ENCODE measurements around the gene KLHL9.
"Not testable (repeated sequence)": the region's sequence is repeated elsewhere in the genome, so short reads cannot be mapped to it uniquely, and the experiment has no call there.

KLHL9 gene

DNA sequence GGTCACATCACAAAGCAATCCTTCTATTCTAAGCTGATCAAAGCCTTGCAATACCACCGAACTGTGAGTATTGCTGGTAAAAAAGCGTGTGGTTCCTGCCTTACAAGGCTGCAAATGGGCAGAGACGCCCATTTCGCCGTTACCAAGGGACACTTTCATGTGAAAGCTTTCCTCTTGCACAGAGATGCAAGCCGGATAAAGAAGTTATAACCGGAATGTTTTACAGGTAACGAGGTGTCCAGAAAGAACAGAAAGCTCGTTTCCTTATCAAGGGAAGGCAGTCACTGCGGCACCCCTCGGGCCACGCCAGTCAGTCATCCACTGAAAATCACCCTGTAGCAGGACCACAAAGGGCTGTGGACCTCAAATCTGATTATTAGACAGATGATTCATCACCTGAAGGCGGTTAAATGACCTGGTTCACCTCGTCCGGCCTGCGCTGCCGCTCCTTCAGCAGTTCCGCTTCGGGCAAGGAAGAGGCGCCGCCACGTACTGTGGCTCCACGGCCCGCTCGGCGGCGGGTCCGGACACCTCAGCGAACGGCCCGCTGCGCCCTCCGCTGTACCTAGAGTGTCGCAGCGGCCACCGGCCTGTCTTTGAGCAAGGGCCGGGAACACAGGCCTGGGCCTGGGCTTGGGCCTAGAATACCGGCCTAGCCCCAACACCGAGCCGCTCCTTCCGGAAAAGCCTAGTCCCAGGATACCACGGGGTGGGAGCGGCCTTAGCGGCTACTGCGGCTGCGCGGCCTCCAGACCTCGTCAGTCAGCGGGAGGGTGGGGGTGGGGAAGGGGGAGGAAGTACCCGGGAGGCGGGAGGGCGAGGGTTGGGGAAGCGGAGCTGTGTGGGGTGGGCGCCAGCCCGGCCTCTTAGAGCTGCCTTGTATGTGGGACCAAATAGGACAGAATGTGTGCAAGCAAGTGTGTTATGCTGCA, at the start of gene KLHL9:
TSS of gene KLHL9 (minus strand) at position 704 of the 932 bp plus-strand sequence. CDS start at position 159, 545 bp downstream.
- peak; percentile 93 for DNase-seq

GRCh38 chr9:21383627-21384026, 48.4 kb upstream of the KLHL9 start:
- DNase-seq, result no peak

DNA sequence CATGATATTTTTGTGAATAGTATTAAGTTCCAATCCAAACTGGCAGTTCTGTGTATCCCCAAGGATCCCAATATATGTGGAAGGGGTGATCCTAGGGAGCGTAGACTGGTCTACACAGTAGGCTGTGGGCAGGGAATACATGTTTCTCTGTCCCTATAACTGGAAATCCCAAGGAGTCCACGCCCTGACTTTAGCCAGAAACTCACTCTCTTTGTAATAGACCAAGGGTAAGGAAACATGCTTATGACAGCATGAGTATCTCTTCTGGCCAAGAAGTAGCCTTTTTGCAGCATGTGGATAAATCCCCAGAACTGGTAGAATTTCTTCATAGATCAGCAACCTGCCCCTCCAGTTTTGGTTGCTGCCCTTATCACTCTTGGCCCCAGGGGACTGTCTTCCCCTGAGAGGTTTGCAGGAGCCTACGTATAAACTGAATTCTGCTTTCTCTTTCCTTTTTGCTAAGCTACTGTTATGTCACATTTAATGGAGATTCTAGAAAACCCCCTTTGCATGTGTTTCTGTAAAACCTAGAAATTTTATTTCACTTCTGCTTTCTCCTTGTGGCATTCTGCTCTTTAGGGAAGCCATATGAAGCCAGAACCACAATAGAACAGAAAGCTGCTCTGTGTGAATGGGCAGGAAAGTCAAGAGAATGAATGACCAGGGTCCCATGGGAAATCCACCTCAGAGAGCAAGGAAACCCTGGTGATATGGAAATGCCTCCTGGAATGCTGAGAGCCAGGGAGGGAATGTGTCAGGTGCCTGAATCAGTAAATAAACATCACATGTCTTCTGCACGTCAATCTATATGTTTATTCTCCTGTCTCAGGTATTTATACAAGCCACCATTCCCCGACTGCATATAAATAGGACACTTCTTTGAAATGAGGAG, 46.5 kb upstream of the KLHL9 start:
- no peak for DNase-seq

DNA sequence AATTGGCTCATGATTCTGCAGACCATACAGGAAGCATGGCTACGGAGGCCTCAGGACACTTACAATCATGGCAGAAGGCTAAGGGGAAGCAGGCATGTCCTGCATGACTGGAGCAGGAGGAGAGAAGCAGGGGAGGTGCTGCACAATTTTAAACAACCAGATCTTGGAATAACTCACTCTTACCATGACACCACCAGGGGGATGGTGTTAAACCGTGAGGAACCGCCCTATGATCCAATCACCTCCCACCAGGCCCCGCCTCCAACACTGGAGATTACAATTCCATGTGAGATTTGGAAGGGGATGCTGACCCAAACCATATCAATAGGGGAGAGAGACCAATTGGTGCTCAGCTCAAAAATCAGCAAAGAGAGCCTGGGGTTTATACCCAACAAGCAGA, 36.3 kb upstream of the KLHL9 start:
- DNase-seq, result not testable (repeated sequence)

DNA sequence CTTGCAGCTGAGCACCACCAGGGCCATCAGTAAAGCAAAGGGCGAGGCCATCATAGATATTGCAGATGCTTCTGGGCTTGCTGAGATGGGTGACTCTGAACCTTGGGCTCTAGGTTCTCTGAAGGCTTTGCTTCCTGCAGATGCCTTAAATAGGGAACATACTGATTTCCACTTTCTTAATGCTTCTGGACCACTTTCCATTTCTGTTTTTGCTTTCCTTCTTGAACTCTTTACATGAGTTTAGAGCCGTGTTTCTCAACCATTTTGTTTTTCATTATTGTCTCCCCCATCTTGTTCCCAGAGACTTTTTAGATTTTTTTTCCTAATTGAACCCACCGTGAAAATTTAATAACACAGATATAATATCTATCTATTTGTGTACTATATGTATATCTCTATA, 32.8 kb upstream of the KLHL9 start, which contains the start of gene IFNA13:
TSS of gene IFNA13 (minus strand) at position 101 of the 400 bp plus-strand sequence. CDS start at position 54, 47 bp downstream.
- no peak for DNase-seq

GRCh38 chr9:21367169-21367568, 32.0 kb upstream of the KLHL9 start:
- DNase-seq, result not testable (repeated sequence)

GRCh38 chr9:21362287-21362686, 27.1 kb upstream of the KLHL9 start:
- DNase-seq, result no peak

DNA sequence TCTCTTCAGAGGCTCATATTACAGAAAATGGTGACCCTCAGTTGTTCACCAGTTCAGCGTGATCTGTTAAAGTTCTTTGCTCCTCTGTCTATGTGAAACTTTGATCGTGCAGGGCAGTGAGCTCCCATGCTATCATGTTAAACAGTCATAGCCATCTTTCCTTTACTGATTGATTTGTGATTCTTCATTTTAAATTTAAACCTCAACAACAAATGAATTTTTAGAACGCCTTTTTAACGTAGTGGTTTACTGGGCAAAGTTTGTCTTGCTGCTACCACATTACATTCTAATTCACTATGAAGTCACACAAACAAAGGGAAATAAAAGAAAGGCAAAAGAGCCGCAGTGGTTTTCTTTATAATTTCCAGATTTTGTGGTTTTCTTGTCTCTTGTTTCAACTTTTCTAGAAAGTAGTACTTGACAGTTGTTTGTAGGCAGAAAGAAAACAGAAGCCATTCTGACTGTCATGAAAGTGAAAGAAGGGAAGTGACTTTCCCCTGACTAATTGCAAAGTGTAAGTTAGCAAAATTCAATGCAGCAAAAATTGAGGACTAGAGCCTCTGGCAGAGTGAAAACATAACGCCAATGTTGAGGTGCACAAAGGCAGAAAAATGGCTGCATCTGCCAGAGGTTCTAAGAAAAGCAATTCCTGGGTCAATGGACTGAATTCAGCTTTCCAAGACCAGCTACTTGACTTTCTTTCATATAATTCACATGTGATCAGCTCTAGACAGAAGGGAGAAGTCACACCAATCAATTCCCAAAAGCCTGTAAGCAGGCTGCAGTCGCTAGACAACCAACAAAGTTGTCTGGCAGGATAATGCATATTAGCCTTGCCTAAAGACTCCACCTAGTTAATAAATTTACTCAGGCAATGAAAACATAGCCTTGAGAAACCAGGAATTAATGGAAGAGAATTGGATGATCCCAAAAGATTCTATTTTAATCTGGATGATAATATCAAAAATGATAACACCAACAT, 22.6 kb upstream of the KLHL9 start:
- DNase-seq, result peak; percentile 21

DNA sequence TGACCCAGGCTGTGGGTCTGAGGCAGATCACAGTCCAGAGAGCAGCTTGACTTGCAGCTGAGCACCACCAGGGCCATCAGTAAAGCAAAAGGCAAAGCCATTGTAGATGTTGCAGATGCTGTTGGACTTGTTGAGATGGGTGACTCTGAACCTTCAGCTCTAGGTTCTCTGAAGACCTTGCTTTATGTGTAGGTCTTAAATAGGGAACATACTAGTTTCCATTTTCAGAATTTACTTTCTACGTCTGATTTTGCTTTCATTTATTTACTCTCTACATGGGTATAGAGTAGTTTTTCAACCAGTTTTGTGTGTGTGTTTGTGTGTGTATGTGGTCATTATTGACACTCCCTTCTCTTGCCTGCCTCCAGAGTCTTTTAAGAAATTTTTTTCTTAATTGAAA, 15.6 kb upstream of the KLHL9 start, which contains the start of gene IFNA6:
TSS of gene IFNA6 (minus strand) at position 101 of the 400 bp plus-strand sequence. CDS start at position 101, 0 bp downstream.
- DNase-seq, result no peak

- no peak for DNase-seq
These were observed 13.3 kb upstream of the KLHL9 start for GRCh38 chr9:21348430-21348970.

- DNase-seq, result no peak
These were observed 5.5 kb upstream of the KLHL9 start for GRCh38 chr9:21340735-21341134.

GRCh38 chr9:21336457-21336856, 1.3 kb upstream of the KLHL9 start:
- DNase-seq, result no peak

DNA sequence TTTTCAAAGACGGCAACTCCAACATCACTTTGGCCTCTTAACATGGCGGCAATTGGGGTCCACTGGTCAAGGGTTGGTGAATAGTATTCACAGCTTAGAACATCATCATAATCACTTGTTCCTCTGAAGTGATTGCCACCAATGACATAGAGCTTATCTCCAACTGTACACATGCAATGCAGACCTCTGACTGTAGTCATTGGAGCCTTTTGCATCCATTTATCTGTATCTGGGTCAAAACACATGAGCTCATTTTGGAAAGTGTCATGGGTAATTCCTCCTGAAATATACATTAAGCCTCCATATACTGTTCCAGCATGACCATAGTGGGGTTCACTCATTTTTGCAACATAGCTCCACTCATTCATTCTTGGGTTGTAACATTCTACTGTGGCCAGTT, 2.0 kb downstream of the KLHL9 start:
- DNase-seq, result no peak

- DNase-seq, result no peak
These were observed 3.4 kb downstream of the KLHL9 start for GRCh38 chr9:21331676-21332402.

DNA sequence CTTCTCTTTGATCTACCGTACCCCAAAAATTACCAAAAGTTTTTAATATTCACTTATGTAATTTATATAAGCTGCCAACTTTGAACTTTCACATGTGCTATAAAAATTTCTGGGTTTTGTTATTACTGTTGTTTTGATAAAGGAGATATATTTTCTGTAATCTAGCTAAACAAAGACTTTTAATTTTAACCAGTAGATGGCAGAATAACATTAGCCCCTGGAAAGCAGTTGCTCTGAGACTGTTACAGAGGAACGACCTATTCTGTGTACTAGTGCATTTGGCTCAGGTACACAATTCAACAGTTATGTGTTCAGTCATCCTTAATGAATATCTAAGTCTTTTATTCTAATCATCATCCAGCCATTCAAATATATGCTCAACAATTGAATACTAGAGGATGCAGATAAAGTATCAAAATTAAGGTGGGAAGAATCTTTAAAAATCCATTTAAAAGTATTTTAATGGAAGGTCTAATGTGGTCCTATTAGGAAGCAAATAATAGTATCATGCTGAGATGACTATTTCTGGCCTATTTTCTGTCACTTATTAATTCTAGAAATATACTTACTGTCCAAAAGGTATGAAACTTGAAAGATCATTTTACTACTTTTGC, 8.6 kb downstream of the KLHL9 start:
- DNase-seq, result peak; percentile 36

GRCh38 chr9:21324047-21324446, 11.2 kb downstream of the KLHL9 start:
- DNase-seq, result no peak

GRCh38 chr9:21322911-21323461, 12.2 kb downstream of the KLHL9 start:
- no peak for DNase-seq

DNA sequence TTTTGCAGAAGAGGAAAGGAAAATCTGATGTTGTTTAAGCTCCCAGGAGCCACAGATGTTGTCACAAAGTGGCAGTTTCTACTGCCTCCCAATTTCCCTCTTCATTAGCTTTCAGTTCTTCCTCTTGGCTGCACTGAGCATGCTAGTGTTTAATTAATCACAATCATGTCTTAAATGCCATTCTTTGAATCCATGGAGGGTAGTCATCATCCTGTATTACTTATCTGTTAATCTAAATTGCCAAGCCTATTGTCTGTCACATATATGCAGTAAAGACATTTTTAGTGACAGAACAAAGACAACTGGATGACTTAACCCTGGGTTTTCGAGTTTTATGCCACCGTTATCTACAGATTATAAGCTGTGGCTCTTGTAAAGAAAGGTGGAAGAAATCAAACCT, 14.7 kb downstream of the KLHL9 start:
- no peak for DNase-seq

DNA sequence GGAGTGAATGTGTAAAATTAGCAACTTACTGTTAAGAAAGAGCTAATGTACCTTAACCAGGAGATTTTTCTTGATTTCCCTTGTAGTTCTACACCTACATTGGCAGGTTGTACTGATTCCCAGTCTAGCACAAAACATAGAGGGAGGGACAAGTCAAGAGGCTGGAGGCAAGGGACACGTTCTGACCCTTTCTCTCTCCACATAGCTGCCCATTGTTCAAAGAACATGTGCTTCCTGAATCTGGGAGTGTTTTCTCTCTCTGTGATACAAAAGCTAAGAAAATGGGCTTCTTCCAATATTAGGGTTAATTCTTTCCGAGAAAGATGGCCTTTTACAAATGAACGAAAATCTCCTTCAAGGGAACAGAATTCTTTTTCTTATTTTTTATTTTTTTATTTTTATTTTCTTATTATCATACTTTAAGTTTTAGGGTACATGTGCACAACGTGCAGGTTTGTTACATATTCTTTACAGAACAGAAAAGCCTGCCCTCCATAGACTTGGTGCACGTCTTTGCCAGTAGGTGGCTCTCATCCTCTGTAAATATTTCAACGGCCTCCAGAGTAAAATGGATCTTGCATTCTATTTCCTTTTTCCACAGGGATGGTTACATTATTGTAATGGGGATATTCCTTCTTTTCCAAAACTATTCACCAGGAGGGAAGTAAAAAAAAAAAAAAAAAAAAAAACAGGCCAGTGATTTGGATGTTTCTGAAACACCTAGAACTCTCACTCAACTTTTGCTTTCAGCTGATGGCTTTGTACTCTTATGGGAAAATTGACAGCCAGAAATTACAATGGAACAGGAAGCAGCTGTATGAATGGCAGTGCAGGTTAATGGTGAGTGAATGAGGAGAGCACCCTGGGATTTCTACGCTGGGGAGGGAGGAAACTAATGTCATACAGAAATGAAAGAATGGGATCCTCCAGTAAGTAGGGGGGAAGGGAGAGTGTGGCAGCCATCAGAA, 17.0 kb downstream of the KLHL9 start:
- peak; percentile 47 for DNase-seq
